Pancreas (tissue), 10 donors: ENCODE data around the gene GSG1L. TPM values are rescaled to one million over a fixed set of nuclear protein-coding genes. Genes with fewer than 3 reads are reported as not detected.

ENCODE experiments used
- ATAC-seq, 4 donors: fragments of 200-7000 bp; cut with Tn5 transposase; one replicate each; pipeline versions ENCODE4 v1.8.0 to v1.9.1; 2020; ENCODE audit warnings: mild to moderate bottlenecking in 4 of 4, moderate library complexity in 4 of 4
- DNase-seq, 6 donors: peaks; one replicate each; pipeline ENCODE4 v3.0.0-alpha.2; 2020
- FAIRE-seq: peaks from 2 replicates; lab custom pipeline; 2012; peaks lifted over from hg19 to GRCh38; lab: Jason Lieb, UNC
- H3K27ac ChIP-seq, 4 donors: fragments of 200-600 bp; sonication (generic); 1 replicate in 3 of 4; 2 replicates in 1 of 4; pipeline versions ENCODE4 v1.5.0 to v1.8.0; 2020
- H3K27me3 ChIP-seq, 4 donors: fragments of 200-600 bp; one replicate each; pipeline ENCODE4 v1.8.0; 2021
- H3K36me3 ChIP-seq, 3 donors: fragments of 200-600 bp; sonication (generic) in 1 of 3; one replicate each; pipeline versions ENCODE4 v1.5.0 to v1.8.0; 2020 to 2021
- H3K4me1 ChIP-seq, 3 donors: fragments of 200-600 bp; one replicate each; pipeline ENCODE4 v1.8.0; 2021
- H3K4me3 ChIP-seq, 4 donors: fragments of 200-600 bp; sonication (generic) in 2 of 4; one replicate each; pipeline versions ENCODE4 v1.5.0 to v1.8.0; 2020 to 2021
- H3K9me3 ChIP-seq, 4 donors: fragments of 200-600 bp; one replicate each; pipeline ENCODE4 v1.8.0; 2021
- CTCF ChIP-seq, 4 donors: fragments of 200-600 bp; sonication (generic) in 3 of 4; IDR thresholded peaks; one replicate each; pipeline versions ENCODE4 v1.5.0 to v1.8.0; 2021; ENCODE audit warnings: antibody characterized with exemption in 4 of 4
- WGBS, 2 donors: extraction: QIAGEN DNeasy Blood & Tissue Kit; methylation state at CpG; one replicate each; pipeline ENCODE4 v1.1.7; 2013; 5-methylcytosine and 5-hydroxymethylcytosine counted together
- intact Hi-C, 3 donors: fragments of 100-400 bp; cut with DNase I; formaldehyde crosslinking; loops; one replicate each; pipeline versions ENCODE4 v1.11.1 to v1.14.2; 2022
- polyA plus RNA-seq, 2 donors: library from polyadenylated mRNA; stranded (reverse); fragments of 200-250 nt; gene quantifications; one replicate each; pipeline ENCODE4 v1.2.3, GENCODE V29; 2013
- total RNA-seq, 6 donors: library from RNA; stranded (reverse); fragmentation: NEBNext Ultra II Directional in 4 of 6; extraction: Animal tissue kit (Norgen Biotek cat#: 25700) in 4 of 6; gene quantifications; one replicate each; pipeline versions ENCODE4 v1.2.1 to v1.2.4, GENCODE V29; 2021 to 2023
- donor health status: healthy with polysubstance abuse.
- donor health status: DM: no; HTN: no; CAD: no; lungs with moderate emphysema.
- donor health status: DM: no; HTN: no; CAD: no.
- donor health status: control.
- donor health status: control.
- donor health status: Bipolar disorder and iron deficiency.
- donor health status: DM: yes; HTN: yes; CAD: no.
- donor health status: DM: no; HTN: no; CAD: no.
- donor health status: DM: no; HTN: no; CAD: no.
- donor health status: DM: yes; HTN: yes; CAD: no.

The GSG1L gene
- total and polyA plus RNA-seq, 8 donors, result 0.02 to 0.12 TPM; not detected in 6

- ATAC-seq (no peak), FAIRE-seq (no peak), DNase-seq (no peak)
- H3K27ac ChIP-seq, result no peak overlapping the region
- WGBS, 2 donors, result 66 to 77% methylated on average over 10 of the region's 10 CpGs
- TF ChIP-seq CTCF (IDR thresholded peaks at IDR 0.05), result no peak
- H3K27me3 ChIP-seq, result no peaks in the 10 kb centered on the region
- no peak overlapping the region for H3K4me3 ChIP-seq
- intact Hi-C loops, result no loop called here
- H3K4me1 ChIP-seq, result no peaks in the 10 kb centered on the region
- H3K9me3 ChIP-seq, result no peaks in the 10 kb centered on the region
- no peaks in the 10 kb centered on the region for H3K36me3 ChIP-seq
Observed at GRCh38 chr16:28041615-28042014, 21.9 kb downstream of the GSG1L start.

- FAIRE-seq, result no peak
- no peaks in the 10 kb centered on the region for H3K4me1 ChIP-seq
- no peaks in the 10 kb centered on the region for H3K36me3 ChIP-seq
- ATAC-seq, result no peak
- TF ChIP-seq CTCF (IDR thresholded peaks at IDR 0.05), result no peak
- no peak for DNase-seq
- no peak overlapping the region for H3K4me3 ChIP-seq
- no peaks in the 10 kb centered on the region for H3K27me3 ChIP-seq
- intact Hi-C loops, result no loop called here
- WGBS, 2 donors, result 41 to 49% methylated on average over 8 of the region's 8 CpGs
- no peaks in the 10 kb centered on the region for H3K9me3 ChIP-seq
- H3K27ac ChIP-seq, result no peak overlapping the region
Observed at GRCh38 chr16:28040039-28040438, 23.5 kb downstream of the GSG1L start.

GRCh38 chr16:28039493-28039892 lies 24.0 kb downstream of the GSG1L start:
- FAIRE-seq (no peak), DNase-seq (no peak), ATAC-seq (no peak)
- Histone ChIP-seq H3K36me3 (no peaks in the 10 kb centered on the region), H3K27me3 (no peaks in the 10 kb centered on the region), H3K4me3 (no peak overlapping the region), H3K27ac (no peak overlapping the region), H3K9me3 (no peaks in the 10 kb centered on the region), H3K4me1 (no peaks in the 10 kb centered on the region)
- intact Hi-C loops, result no loop called here
- no peak for TF ChIP-seq CTCF (IDR thresholded peaks at IDR 0.05)
- 79 to 92% methylated on average over 10 of the region's 10 CpGs for WGBS, 2 donors

- whole genome bisulfite sequencing, 2 donors, result 57 to 63% methylated on average over 12 of the region's 12 CpGs
- no peaks in the 10 kb centered on the region for H3K9me3 ChIP-seq
Observed at GRCh38 chr16:28038409-28038808, 25.1 kb downstream of the GSG1L start.

More at GRCh38 chr16:28038409-28038808, 25.1 kb downstream of the GSG1L start:
- H3K27me3 ChIP-seq, result no peaks in the 10 kb centered on the region
- ATAC-seq (no peak), FAIRE-seq (no peak), DNase-seq (no peak)
- H3K27ac ChIP-seq, result no peak overlapping the region
- no peak overlapping the region for H3K4me3 ChIP-seq
- intact Hi-C loops, result no loop called here
- no peaks in the 10 kb centered on the region for H3K4me1 ChIP-seq
- TF ChIP-seq CTCF (IDR thresholded peaks at IDR 0.05), result no peak
- H3K36me3 ChIP-seq, result no peaks in the 10 kb centered on the region
